NCI-H345 treated with DMSO at 0.1 percent for 48 hours (cell line): ENCODE data around the gene LPCAT3.

ENCODE experiments used
- DNase-seq: peaks from one replicate; lab custom pipeline; 2025; ENCODE audit not compliant: unreplicated experiment; lab: John Stamatoyannopoulos, UW

LPCAT3 gene

GRCh38 chr12:6965026-6965661, 53.1 kb downstream of the LPCAT3 start:
- DNase-seq: peak; percentile 78

DNA sequence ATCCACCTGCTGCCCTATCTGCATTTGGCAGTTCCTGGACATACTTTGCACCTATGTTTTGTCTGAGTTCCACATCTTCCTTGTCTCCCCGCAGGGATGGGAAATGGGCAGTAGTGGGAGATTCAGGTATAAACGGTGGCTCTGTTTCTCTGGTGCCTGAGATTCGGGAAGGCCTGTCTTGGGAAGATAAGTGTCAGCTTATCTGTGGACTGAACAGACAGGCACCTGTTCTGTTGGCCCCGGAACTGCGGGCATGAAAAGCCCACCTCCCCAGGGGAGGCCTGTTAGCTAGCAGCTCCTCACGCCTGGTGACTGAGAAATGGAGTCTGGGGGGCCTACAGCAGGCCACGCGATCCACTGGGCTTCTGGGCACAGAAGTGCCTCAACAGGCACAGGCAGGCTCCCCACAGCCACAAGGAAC, 53.7 kb downstream of the LPCAT3 start:
- no peak for DNase-seq

DNA sequence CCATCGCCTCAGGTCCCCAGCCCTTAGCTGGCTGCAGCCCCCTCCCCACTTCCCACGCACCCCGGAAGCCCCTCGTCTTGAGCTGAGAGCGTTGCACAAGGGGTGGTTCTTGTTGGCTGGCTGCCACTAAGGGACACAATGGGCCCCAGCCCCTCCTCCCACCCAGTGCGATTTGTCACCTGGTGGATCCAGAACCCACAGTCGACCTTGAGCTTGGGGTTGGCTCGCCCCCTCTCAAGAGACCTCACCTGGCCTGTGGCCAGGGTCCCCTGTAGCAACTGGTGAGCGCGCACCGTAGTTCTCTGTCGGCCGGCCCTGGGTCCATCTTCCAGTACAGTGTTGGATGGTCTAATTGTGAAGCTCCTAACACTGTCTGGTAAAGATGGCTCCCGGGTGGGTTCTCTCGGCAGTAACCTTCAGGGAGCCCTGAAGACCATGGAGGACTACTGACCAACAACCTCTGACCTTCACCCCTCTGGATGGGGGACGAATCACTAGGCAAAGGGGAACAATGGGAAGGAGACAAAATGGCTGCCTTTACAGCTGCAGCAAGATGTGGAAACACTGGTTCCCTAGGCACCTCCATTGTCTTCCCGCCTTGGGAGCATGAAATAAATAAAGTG, 54.4 kb downstream of the LPCAT3 start:
- peak; percentile 56 for DNase-seq

DNA sequence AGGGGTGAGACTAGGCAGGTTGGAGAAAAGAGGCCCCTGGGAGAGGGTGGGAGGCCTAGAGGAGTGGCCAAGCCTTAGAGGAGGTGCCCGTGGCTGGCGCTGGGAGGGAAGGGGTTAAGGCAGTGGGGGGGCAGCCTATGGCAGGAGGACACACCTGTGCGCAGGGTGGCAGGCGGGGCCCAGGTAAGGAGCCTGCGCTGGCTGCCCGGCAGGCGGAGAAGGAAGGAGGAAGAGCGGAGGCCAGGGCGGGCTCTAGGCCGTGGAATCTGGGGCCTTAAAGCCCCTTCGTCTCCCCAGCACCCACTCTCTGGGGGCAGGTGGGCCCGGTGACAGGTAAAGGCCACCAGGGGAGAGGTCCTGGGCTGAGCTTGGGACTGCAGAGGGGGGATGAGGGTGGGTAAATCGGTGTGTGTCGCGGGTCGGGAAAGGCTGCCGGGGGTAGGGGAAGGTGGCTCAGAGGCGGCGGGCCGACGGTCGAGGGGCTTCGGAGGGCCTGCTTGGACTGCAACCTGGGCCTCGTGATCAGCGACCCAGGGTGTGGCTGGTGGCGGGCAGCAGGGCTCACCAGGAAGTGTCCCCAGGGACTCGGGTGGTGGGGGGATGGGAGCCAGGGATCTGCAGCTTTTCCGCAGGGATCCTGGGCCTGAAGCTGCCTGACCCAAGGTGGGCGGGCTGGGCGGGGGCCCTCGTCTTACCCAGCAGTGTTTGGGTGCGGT, 55.1 kb downstream of the LPCAT3 start:
- peak; percentile 73 for DNase-seq

DNA sequence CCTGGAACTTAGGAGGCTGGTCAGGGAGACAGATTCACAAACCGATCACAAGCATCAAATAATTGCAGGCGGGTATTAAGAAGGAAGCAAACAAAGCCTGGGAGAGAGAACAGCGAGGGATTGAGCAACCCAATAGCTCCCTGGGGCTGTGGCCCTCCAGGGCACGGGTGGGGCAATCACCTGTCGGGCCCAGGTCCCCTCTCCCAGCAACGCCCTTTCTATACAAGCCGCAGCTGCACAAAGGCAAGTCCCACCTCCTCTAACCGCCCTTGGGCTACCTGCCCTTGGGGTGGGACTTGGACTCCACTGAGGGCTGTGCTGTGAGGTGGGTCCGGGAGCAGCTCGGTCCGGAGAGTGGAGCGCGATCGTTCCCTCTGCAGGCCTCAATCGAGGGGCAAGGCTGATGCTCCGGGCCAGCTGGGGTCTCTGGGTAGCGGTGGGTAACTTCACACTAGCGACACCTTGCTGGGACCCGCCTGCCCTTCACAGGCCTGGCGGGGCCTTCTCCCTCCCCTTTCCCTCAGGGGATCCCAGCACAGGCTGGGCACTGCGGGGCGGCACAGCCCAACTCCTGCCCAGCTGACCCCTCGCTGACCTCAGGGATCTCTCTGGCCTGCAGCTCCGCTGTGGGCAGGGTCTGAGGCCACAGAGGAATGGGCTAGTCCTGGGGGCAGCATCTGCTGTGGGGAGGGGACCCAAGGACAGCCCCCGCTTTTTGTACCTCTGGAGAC, 55.8 kb downstream of the LPCAT3 start:
- DNase-seq: no peak

- DNase-seq: peak; percentile 87
These were observed 56.5 kb downstream of the LPCAT3 start for GRCh38 chr12:6961695-6962284.

- DNase-seq: no peak
These were observed 57.0 kb downstream of the LPCAT3 start for GRCh38 chr12:6961278-6961694.

- DNase-seq: no peak
These were observed 57.5 kb downstream of the LPCAT3 start for GRCh38 chr12:6960593-6961277.

GRCh38 chr12:6959805-6960592, 58.3 kb downstream of the LPCAT3 start:
- DNase-seq: no peak

GRCh38 chr12:6959058-6959804, 59.0 kb downstream of the LPCAT3 start:
- DNase-seq: no peak

- no peak for DNase-seq
These were observed 59.6 kb downstream of the LPCAT3 start for GRCh38 chr12:6958609-6959057.

GRCh38 chr12:6957741-6958608, 60.3 kb downstream of the LPCAT3 start:
- no peak for DNase-seq

DNA sequence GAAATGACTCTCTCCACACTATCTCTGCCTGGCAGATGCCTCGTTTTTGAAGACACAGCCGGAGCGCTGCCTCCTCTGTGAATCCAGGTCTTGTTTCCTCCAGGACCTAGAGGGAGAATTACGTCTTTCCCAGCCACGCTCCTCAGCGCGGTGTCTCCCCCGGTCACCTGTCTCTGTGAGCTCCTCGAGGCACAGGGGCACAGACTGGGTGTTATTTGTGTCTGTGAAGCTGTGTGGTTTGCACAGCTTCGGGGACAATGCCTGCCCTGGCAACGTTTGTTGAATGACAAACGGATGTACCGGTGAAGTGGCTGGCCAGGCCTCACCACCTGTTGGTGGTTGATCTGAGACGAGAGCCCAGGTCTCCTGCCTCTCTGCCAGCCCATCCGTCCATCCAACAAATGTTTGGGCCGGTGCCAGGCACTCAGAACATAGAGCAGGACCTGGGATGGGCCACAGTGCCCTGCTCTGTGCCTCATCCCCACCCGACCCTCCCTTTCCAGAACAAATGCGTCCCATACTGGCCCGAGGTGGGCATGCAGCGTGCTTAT, 61.0 kb downstream of the LPCAT3 start:
- DNase-seq: no peak

DNA sequence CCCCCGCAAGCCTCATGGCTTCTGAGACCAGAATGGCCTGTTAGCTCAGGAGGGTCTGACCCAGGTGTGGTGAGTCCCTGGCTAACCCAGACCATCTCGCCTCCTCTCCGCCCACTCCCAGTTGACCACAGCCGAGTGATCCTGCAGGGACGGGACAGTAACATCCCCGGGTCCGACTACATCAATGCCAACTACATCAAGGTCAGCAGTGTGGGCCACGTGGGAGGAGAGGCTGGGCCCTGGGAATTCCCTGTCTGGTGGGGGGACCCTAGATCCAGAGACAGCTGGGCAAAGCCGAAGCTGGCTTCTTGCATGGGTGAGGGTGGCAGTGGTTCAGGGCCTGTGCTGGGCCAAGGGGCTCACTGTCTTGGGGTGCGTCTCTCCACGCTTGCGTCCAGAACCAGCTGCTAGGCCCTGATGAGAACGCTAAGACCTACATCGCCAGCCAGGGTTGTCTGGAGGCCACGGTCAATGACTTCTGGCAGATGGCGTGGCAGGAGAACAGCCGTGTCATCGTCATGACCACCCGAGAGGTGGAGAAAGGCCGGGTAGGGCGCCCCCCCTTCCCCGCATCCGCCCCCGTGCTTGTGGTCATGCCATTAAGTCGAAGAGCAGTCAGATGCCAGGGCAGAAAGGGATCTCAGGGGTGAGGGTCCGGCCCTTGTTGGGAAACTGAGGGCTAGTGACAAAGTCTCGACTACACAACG, 62.1 kb downstream of the LPCAT3 start:
- DNase-seq: no peak

GRCh38 chr12:6955108-6956020, 62.9 kb downstream of the LPCAT3 start:
- no peak for DNase-seq
